Measurements from ENCODE around the gene CHRNA7.

The CHRNA7 gene

DNA sequence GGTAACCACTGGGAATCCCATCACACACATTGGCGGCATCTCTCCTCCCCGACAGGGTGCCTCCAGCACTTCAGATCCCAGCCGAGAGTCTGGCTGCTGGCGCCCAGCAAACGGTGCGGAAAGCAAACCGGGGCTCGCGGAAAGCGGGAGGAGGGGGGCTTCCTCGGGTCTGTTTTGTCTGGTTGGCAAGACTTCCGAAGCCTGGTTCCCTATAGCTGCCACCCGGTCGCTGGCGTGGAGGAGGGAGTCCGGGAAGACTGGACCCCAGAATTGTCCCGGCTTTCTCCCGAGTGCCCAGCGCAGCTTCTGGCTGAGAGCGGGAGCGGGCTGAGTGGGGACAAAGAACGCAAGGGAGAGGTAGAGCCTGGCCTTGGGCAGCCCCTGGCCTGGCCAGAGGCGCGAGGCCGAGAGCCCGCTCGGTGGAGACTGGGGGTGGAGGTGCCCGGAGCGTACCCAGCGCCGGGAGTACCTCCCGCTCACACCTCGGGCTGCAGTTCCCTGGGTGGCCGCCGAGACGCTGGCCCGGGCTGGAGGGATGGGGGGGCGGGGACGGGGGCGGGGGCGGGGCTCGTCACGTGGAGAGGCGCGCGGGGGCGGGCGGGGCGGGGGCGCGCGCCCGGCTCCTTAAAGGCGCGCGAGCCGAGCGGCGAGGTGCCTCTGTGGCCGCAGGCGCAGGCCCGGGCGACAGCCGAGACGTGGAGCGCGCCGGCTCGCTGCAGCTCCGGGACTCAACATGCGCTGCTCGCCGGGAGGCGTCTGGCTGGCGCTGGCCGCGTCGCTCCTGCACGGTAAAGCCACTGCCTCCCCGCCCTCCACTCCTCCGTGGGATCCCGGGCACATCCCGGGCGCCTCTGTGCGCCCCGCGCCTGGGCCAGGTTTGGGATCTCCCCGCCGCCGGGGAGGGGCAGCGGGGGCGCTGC, at the start of gene CHRNA7:
TSS of gene CHRNA7 (plus strand) at position 654 of the 920 bp plus-strand sequence. CDS start at position 734, 80 bp downstream.
- DNase-seq (ENCODE audit: low read depth), result no peak

GRCh38 chr15:31985607-31986006, 44.7 kb upstream of the CHRNA7 start:
- DNase-seq (ENCODE audit: low read depth), result no peak

GRCh38 chr15:31993062-31993461, 37.3 kb upstream of the CHRNA7 start:
- no peak for DNase-seq (ENCODE audit: low read depth)

DNA sequence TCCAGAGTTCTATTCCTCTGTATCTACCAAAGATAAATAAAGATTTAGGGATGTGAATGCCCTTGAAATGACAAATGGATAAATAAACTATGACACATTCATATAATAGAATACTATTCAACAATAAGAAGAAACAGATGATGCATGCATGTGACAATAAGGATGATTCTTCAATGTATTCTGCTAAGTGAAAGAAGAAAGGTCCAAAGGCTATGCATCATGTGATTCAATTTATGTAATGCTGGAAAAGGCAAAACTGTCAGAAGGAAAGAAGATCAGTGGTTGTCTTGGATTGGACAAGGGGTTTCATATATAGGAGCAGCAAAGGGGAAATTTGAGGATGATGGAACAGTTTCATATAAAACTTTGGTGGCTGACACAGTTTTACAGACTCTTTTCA, 32.6 kb upstream of the CHRNA7 start:
- DNase-seq (ENCODE audit: low read depth), result no peak

DNA sequence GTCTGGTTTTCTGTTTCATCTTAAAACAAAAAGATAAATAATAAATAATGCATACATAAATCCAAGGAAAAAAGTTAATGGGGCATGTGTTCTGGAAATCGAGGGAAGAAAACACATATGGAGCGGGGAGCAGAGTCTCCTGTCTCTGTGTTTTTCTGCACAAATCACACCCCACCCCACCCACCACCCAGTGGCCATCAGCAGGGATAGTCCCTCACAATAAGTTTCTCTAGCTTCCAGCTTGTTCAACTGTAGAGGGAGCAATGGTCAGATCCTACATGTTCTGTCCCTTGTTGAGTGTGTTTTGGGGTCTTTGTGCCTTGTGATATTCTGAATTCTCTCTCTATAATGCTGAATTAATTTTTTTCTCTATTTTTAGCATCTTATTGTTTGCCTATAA, 26.8 kb upstream of the CHRNA7 start:
- DNase-seq (ENCODE audit: low read depth), result no peak

DNA sequence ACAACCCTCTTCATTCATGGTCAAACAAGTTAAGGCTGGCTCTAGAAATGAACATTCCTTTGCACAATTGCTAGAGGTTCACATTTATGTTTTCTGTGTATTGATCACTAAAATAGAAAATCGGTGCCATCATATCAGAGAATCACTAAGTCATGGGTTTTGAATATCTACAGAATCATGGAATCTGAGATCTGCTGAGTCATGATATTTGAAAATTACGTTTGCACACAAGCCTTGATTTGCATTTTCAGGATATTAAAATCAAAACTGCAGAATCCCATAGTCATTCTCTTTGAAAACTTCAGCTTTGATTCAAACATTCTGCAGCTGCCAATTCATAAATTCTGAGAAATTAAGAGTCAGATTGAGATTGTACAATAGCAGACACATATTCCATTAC, 26.1 kb upstream of the CHRNA7 start:
- no peak for DNase-seq (ENCODE audit: low read depth)

DNA sequence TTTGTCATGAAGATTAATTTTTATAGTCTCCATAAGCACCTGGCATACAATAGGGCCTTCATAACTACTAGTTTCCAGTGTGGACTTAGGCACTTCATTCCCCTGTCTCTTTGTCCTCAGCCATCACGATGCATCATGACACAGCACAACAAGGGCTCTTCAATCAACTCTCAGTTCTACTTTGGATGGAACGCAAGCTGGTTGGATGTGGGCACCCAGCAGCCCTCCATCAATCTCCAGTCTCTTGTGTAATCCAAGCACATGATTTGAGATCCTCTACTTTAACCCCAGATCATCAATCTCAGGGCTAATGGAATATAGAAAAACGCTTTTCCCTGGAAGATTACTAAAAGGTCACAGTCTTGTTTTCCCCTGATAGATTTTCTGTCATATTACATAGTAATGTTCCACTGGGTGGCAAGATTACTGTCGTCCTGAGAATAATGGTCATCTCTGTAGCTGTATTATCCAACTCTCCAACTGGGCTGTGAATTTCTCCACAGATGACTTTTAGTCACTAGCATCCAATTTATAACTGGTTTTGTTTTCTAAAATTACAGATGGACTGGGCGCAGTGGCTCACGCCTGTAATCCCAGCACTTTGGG, 22.9 kb upstream of the CHRNA7 start:
- no peak for DNase-seq (ENCODE audit: low read depth)

DNA sequence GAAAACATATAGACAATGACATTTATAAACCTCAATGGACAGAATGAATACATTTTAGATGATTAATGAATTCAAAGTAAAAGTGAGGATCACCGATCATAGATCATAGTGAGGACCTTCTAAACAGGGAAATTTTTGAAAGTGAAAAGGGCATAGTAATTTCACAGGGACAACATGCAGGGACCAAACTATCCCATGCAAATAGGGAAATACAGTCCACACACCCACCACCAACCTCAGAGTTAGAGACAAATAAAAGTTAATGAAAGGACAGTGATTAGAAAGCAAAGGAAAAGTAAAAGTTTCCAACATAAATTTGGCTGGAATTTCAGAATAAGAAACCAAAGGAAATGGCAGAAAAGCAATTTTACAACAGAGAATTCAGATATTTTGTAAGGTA, 15.4 kb upstream of the CHRNA7 start:
- DNase-seq (ENCODE audit: low read depth), result no peak

- no peak for DNase-seq (ENCODE audit: low read depth)
Measured at GRCh38 chr15:32020156-32020555, 10.2 kb upstream of the CHRNA7 start.

DNA sequence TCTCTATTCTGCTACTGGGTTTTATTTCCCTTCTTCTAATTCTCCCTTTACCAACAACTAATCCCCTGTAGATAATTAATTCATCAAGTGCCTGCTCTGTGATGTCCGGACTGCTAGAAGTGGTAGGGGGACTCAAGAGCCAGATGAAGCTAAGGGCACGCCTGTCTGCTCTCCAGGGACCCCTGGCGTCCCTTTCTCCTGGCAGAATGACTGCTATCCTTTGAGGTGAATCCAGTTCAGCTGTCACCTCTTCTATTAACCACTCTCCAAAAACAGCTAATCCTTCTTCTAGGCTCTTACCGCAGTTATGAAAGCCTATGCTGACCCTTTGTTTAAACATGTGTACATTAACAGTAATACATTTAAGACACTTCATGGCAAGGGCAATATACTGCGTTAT, 1.4 kb upstream of the CHRNA7 start:
- no peak for DNase-seq (ENCODE audit: low read depth)

GRCh38 chr15:32029409-32029861, 880 bp upstream of the CHRNA7 start:
- no peak for DNase-seq (ENCODE audit: low read depth)

- no peak for DNase-seq (ENCODE audit: low read depth)
Measured at GRCh38 chr15:32030795-32031194, 480 bp downstream of the CHRNA7 start.

GRCh38 chr15:32033186-32033890, 3.0 kb downstream of the CHRNA7 start:
- no peak for DNase-seq (ENCODE audit: low read depth)

- DNase-seq (ENCODE audit: low read depth), result no peak
Measured at GRCh38 chr15:32034106-32034505, 3.8 kb downstream of the CHRNA7 start.

DNA sequence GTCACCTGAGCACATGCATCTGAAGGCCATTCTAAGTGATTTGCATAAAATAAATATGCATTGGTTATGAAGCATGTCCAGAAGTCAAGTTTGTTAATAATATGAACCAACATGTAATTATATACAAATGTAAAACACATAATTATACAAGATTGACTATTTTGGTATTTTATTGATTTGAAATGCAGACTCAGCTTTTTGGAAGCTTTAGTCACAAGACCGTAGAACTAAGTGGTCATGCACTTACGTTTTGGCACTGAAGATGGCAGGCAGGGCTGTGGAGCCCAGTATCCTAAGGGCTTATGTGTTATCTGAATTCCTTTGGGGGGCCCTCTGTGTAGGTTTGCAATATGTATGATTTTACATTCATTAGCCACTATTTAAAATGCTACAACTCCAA, 5.0 kb downstream of the CHRNA7 start:
- no peak for DNase-seq (ENCODE audit: low read depth)

DNA sequence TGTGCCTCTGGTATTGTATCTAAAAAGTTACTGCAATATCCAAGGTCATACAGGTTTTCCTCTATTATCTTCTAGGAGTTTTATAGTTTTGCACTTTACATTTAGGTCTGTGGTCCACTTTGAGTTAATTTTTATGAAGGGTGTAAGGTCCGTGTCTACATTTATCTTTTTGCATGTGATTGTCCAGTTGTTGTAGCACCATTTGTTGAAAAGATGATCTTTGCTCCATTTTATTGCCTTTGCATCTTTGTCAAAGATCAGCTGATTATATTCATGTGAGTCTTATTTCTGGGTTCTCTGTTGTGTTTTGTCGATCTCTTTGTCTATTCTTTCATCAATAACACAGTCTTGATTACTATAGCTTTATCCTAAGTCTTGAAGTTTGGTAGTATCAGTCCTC, 6.7 kb downstream of the CHRNA7 start:
- DNase-seq (ENCODE audit: low read depth), result no peak

DNA sequence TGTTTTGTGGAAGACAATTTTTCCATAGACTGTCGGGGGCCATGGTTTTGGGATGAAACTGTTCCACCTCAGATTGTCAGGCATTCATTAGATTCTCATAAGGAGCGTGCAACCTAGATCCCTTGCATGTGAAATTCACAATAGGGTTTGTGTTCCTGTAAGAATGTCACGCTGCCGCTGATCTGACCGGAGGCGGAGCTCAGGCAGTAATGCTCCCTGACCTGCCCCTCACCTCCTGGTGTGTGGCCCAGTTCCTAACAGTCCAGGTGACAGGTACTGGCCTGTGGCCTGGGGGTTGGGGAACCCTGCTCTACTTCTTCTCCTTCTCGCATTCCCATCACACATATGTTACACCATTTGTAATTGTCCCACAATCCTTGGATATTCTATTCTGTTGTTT, 11.0 kb downstream of the CHRNA7 start:
- DNase-seq (ENCODE audit: low read depth), result no peak

DNA sequence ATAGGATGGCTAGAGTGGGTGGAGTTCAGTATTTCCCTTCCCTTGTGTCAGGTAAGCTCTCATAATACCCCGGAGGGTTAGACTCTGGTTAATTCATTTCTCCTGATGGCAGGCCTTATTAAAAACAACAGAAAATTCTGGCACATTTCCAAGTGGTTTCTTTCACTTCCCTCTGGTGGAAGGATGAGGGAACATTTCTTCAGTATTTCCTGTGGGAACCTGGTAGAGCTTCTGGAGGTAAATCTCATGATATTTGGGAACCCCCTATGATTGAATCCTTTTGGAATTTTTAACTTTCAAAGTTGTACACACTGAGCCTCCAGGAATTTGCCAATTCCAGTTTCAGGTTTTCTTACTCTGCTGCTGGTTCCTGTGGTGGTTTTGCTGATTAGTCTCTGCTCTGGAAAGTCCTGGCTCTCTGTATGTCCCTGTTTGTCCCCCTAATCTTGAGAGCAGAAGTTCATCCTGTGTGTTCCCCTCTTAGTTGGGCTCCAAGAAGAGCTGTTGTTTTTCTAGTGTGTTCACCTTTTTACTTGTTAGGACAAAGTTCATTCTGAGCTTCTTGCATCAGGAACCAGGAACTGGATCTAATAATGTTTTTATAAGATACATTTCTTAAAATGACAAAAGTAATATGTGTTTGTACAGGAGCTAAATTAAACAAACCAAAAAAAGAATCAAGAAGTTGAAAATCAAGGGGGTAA, 12.1 kb downstream of the CHRNA7 start:
- no peak for DNase-seq (ENCODE audit: low read depth)

DNA sequence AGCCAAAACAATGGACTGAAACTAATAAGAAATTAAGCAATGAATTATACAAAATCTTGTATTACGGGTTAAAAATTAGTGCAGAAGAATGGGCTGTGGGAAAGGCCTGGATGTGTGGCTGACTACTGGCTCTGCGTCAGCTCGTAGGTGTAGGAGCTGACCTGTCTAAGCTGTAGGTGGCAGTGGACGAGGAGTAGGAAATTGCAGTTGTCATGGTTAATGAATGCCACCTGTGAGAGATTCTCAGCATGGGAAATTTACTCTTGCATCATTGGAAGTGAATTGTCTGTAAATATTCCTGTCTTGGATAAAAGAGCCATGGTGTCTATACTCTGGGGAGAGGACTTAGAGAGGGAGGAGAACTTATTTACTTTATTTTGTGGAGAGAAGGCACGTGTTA, 23.4 kb downstream of the CHRNA7 start:
- DNase-seq (ENCODE audit: low read depth), result no peak

DNA sequence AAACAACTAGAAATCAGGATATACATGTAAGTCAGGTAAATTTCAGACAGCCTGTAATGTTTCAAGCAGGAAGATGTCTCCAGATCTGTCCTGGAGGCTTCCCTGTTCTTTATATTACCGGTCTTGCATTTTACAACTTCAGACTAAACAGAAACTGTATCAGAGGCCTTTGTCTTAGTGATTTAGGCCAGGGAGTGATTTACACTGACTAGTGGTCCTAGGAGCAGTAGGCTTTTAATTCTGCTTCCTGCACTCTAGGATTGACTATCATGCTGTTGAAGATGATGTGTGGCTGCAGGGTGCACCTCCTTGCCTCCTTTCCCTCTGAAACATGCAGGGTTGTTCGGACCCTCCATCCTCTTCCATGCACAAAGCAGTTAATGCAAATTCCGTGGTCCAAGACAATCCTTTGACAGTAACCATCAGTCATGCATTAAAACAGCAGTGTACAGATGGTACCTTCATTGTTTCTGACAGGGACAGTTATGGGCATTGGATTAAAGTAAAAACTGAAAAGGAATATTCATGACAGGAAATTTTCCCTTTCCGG, 27.6 kb downstream of the CHRNA7 start:
- no peak for DNase-seq (ENCODE audit: low read depth)

- DNase-seq (ENCODE audit: low read depth), result no peak
Measured at GRCh38 chr15:32060706-32061105, 30.4 kb downstream of the CHRNA7 start.

GRCh38 chr15:32067115-32067514, 36.8 kb downstream of the CHRNA7 start:
- no peak for DNase-seq (ENCODE audit: low read depth)

All from stimulated activated CD8-positive, alpha-beta memory T cell treated with anti-CD3 and anti-CD28 coated beads, Interleukin-4, amount 100 ng/mL, for 24 hours (primary cell).